GM21360 (cell line): ENCODE data around the gene CARD10.
A peak's percentile ranks its signal among the peaks of the same experiment; 100 is the strongest.

ENCODE experiments used
- ATAC-seq: cut with Tn5 transposase; IDR thresholded peaks from one replicate; pipeline ENCODE4 v1.9.1; 2021; ENCODE audit warnings: mild to moderate bottlenecking, moderate library complexity; ENCODE audit not compliant: unreplicated experiment

The CARD10 gene

GRCh38 chr22:37491106-37491505 is 28.1 kb downstream of the CARD10 start:
- no peak for ATAC-seq

- ATAC-seq = no peak
Measured at GRCh38 chr22:37489983-37490382, 29.2 kb downstream of the CARD10 start.

GRCh38 chr22:37488337-37489135 is 30.7 kb downstream of the CARD10 start:
- no peak for ATAC-seq

- ATAC-seq = no peak
Measured at GRCh38 chr22:37487571-37487970, 31.6 kb downstream of the CARD10 start.

GRCh38 chr22:37487129-37487528 is 32.1 kb downstream of the CARD10 start:
- ATAC-seq = no peak

GRCh38 chr22:37486224-37486845 is 32.9 kb downstream of the CARD10 start, which contains the start of gene MFNG:
MFNG (minus strand) TSS chr22:37486384; CDS start chr22:37486177, 207 bp downstream.
- peak; percentile 44 for ATAC-seq

GRCh38 chr22:37485395-37486223 is 33.6 kb downstream of the CARD10 start:
- ATAC-seq = no peak

GRCh38 chr22:37484480-37485394 is 34.5 kb downstream of the CARD10 start:
- ATAC-seq = no peak

GRCh38 chr22:37483050-37483449 is 36.2 kb downstream of the CARD10 start:
- ATAC-seq = no peak

- no peak for ATAC-seq
Measured at GRCh38 chr22:37482244-37482643, 37.0 kb downstream of the CARD10 start.

GRCh38 chr22:37481347-37481907 is 37.8 kb downstream of the CARD10 start:
- no peak for ATAC-seq

- no peak for ATAC-seq
Measured at GRCh38 chr22:37480387-37481346, 38.5 kb downstream of the CARD10 start.

- ATAC-seq = no peak
Measured at GRCh38 chr22:37479196-37479595, 40.0 kb downstream of the CARD10 start.

- ATAC-seq = no peak
Measured at GRCh38 chr22:37476389-37477329, 42.6 kb downstream of the CARD10 start.

- no peak for ATAC-seq
Measured at GRCh38 chr22:37474447-37475090, 44.6 kb downstream of the CARD10 start.

- ATAC-seq = no peak
Measured at GRCh38 chr22:37473437-37473946, 45.7 kb downstream of the CARD10 start.

- ATAC-seq = no peak
Measured at GRCh38 chr22:37472418-37473006, 46.7 kb downstream of the CARD10 start.
